NCI-H2107 treated with DMSO at 0.1 percent for 48 hours (cell line): ENCODE data around the gene TMC2.
"Not testable (repeated sequence)": the region's sequence is repeated elsewhere in the genome, so short reads cannot be mapped to it uniquely, and the experiment has no call there.

Source experiments
- DNase-seq: peaks from one replicate; lab custom pipeline; 2025; ENCODE audit not compliant: unreplicated experiment; lab: John Stamatoyannopoulos, UW

Gene TMC2

DNA sequence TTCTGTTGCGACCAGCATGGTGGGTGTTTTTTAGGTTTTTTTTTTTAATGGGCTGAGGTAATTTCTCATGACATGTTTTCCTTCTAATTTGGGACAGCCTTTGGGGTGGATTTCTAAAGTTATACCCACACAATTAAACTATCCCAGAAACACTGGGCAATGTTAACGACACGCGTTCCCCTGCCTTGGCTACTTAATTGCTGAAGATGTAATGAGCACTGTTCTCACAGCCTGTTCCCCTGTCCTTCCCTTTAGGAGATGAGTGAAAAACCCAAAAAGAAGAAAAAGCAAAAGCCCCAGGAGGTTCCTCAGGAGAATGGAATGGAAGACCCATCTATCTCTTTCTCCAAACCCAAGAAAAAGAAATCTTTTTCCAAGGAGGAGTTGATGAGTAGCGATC is 121.3 kb downstream of the TMC2 start:
- DNase-seq: no peak

DNA sequence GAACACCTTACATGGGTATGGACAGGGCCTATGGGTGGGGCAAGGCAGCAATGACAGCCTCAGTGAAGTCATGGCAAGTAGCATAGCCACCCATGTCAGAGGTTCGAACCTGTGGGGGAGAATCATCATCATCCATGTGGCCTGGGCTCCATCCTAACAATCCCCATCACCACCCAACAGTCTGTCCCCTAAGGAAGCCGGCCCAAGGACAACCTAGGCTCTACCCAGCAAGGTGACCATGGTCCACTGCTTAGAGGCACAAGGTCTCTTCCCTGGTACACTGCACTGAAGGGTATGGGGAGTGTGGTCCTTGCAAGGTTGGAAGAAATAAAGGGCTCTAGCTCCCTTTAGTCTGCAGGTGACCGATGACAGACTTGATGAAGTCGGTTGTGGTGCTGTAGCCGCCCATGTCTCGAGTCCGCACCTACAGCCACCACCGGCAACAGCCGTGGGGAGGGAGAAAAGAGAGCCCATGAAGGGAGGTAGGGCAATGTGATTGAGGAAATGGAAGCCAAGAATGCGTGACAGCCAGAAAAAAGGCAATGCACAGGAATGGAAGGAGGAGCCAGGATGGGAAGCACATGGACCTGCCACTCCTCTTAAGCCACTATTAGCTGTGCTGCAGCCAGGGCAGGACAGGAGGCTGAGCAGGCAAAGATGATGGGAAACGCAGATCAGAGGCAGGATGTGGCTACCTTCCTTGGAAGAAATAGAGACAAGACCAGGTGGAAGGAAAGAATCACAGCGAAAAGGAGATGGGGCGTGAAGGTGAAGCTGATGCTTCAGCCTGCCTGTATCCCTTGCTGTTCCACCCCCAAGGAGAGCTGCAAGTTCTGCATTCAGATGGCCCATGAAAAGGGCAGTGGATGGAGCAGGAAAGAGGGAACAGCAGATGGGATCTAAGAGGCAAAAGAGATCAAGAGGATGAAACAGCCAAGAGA is 122.3 kb downstream of the TMC2 start:
- no peak for DNase-seq

DNA sequence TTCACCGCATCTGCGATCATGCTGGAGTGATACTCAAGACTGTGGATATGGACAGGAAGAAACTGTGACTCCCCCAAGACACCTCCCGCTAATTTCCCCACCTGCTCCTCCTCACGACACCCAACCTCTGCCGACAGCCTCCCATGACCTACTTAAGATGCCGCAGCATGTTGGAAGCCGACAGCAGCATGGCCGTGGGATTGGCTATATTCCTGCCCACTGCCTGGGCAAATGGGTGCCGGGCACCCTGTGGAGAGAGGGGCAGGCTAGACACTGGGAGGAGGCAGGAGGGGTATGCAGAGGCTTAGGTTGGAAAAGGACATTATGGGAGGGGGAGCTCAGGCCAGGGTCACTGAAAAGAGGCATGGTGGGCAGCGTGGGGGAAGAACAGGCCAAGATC is 123.2 kb downstream of the TMC2 start:
- DNase-seq: no peak

DNA sequence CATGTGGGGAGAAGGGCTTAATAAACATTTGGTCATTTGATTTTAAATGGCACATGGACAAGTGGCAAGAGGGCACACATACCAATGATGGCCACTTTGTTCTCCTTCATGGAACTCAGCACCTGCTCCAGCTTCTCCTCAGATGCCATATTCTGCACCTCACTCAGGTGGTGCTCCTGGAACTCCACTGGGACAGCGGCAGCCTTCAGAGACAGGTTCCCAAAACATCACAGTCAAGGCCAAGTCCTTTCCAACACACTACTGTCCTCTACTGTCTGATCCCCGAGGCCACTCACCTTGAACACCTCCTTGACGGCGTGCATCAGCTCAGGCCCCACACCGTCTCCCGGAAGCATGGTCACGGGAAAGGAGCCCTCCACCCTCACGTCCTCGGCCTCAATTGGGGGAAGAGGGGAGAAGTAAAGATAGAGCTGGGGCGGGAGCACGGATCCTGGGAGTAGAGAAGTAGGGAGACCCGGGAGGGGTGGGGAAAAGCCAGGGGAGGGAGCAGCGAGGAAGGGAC is 127.1 kb downstream of the TMC2 start:
- DNase-seq: no peak

GRCh38 chr20:2663887-2664719 is 127.7 kb downstream of the TMC2 start, which contains the start of gene IDH3B:
Gene IDH3B (minus strand): TSS chr20:2664216. CDS start chr20:2664188, 28 bp downstream.
- peak; percentile 58 for DNase-seq

GRCh38 chr20:2671977-2672376 is 135.6 kb downstream of the TMC2 start:
- no peak for DNase-seq

- DNase-seq: no peak
These were observed 136.1 kb downstream of the TMC2 start for GRCh38 chr20:2672446-2672845.

- no peak for DNase-seq
These were observed 137.1 kb downstream of the TMC2 start for GRCh38 chr20:2673453-2673852.

DNA sequence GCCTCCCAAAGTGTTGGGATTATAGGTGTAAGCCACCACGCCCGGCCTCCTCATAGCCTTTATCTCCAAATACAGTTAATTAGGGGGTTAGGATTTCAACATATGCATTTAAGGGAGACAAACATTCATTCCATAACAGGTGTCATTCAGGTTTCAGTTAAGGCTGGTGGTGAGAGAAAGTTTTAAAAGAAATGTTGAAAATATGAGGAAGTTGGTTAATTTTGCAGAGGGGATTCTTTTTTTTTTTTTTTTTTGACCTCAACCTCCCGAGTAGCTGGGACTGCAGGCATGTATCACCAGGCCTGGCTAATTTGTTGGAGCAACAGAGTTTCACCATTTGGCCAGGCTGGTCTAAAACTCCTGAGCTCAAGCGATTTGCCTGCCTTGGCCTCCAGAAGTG is 143.7 kb downstream of the TMC2 start:
- no peak for DNase-seq

DNA sequence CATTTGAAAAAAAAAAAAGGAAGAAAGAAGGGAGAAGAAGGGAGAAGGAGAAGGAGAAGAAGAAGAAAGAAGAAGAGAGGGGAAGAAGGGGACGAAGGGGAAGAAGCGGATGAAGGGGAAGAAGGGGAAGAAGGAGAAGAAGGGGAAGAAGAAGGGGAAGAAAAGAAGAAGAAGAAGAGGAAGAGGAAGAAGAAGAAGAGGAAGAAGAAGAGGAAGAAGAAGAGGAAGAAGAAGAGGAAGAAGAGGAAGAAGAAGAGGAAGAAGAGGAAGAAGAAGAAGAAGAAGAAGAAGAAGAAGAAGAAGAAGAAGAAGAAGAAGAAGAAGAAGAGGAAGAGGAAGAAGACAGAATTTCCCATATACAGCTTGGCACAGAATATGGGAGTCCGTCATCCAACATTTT is 145.7 kb downstream of the TMC2 start:
- not testable (repeated sequence) for DNase-seq

- not testable (repeated sequence) for DNase-seq
These were observed 148.4 kb downstream of the TMC2 start for GRCh38 chr20:2684817-2685216.

DNA sequence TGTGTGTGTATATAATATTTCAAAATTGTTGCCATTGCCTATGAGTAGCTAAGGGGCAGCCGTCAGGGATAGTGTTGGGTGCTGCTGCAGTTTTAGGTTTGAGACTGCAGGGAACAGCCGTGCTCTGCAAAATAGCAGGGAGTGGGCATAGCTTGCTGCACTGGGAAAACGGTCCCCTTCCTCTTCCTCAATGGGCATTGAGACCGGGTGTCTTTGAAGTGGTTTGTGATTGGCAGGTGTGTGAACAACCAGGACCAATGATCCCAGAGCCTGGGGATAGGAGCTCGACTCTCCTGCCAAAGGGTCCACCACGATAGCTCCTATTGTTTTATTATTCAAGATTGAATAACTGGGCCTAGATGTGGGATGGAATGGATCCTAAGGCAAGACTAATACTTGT is 151.1 kb downstream of the TMC2 start:
- no peak for DNase-seq

DNA sequence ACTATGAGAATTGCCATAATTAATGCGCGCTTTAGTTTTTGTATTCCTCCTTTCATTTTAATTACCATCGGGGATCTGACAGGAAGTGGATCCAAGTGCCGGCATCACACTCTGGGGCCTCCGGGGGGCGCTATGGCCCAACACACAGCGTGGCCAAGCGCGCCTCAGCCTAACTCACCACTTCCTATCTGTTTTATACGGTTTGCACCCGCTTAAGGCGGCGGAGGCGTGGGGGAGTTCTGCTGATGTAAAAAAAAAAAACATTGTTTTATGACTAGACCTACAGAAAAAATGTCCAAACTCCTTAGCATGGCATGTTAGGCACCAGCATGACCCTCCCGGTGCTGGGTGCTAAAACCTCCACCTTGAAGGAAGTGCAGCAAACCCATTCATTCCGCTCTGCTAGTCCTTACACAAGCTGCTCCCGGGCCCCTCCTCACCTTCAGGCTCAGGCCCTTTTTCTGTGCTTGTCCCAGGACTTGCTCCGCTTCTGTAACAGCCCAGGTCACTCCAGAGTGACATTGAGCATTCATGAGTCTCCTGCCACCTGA is 151.7 kb downstream of the TMC2 start:
- DNase-seq: no peak

- no peak for DNase-seq
These were observed 153.8 kb downstream of the TMC2 start for GRCh38 chr20:2690213-2690612.

DNA sequence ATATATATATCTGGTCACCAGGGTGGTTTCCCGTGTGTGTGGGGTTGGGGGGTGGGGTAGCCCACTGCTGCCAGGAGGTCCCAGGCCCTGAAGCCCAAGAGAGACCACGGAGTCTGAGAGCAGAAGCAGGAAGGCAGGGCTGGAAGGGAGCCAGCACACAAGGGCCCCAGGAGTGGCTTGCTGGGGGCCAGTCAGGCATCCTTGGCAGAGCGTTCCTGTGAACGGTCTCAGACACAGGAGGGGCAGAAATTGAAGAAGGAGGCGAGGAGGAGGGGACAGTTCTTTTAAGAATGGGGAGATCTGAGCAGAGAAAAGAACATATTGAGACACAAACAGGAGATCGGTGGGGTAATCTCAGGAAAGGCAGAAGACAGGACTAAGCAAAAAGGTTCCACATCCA is 154.3 kb downstream of the TMC2 start:
- DNase-seq: no peak

- no peak for DNase-seq
These were observed 154.8 kb downstream of the TMC2 start for GRCh38 chr20:2691127-2691526.
